PC-3 (cell line): ENCODE measurements around the gene FBXL13.

Experiments used
- EZH2 ChIP-seq: fragments of 300-600 bp; sonication (generic); IDR thresholded peaks from one replicate; pipeline ENCODE4 v1.6.1; 2017; ENCODE audit warnings: antibody characterized with exemption, mild to moderate bottlenecking, low read length; ENCODE audit not compliant: unreplicated experiment
- EZH2phosphoT487 ChIP-seq: fragments of 300-600 bp; sonication (generic); IDR thresholded peaks from 2 replicates; pipeline ENCODE4 v1.6.1; 2018; ENCODE audit warnings: mild to moderate bottlenecking, antibody characterized with exemption, low read length, borderline replicate concordance
- TF ChIP-seq, protein P1 (sequence below): fragments of 300-600 bp; sonication (generic); conservative IDR thresholded peaks from 2 replicates; pipeline ENCODE4 v1.5.1; 2017; ENCODE audit warnings: antibody characterized with exemption, low read depth, mild to moderate bottlenecking, low read length

DNA sequence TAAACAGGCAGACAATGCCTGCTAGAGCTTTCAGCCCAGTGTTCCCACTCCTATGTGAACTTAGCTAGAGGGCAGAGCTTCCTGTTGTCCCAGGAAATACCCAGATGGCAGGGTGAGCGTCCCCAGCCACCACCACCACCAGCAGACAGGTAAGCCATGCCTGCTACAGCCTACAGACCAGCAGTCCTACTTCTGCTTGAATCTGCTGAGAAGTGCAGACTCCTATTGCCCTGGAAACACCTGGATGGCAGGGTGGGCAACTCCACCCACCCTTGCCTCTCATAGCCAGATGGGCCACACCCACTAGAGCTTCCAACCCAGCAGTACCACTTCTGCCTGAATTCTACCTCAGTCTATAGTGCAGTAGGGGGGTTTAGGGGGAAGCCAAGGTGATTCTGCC, 64.4 kb downstream of the FBXL13 start:
- TF ChIP-seq, protein P1, sequence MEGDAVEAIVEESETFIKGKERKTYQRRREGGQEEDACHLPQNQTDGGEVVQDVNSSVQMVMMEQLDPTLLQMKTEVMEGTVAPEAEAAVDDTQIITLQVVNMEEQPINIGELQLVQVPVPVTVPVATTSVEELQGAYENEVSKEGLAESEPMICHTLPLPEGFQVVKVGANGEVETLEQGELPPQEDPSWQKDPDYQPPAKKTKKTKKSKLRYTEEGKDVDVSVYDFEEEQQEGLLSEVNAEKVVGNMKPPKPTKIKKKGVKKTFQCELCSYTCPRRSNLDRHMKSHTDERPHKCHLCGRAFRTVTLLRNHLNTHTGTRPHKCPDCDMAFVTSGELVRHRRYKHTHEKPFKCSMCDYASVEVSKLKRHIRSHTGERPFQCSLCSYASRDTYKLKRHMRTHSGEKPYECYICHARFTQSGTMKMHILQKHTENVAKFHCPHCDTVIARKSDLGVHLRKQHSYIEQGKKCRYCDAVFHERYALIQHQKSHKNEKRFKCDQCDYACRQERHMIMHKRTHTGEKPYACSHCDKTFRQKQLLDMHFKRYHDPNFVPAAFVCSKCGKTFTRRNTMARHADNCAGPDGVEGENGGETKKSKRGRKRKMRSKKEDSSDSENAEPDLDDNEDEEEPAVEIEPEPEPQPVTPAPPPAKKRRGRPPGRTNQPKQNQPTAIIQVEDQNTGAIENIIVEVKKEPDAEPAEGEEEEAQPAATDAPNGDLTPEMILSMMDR = no peak
- TF ChIP-seq EZH2 = no peak
- TF ChIP-seq EZH2phosphoT487 = no peak
